Small intestine (tissue), 7 donors: ENCODE measurements around the gene CARMIL3. TPM values are rescaled to one million over a fixed set of nuclear protein-coding genes. Genes with fewer than 3 reads are reported as not detected.

ENCODE experiments used
- DNase-seq, 2 donors: peaks; one replicate each; pipeline versions ENCODE4 v3.0.0 to v3.0.0-alpha.2; 2013
- FAIRE-seq: peaks from 2 replicates; lab custom pipeline; 2012; peaks lifted over from hg19 to GRCh38; lab: Jason Lieb, UNC
- H3K27ac ChIP-seq, 3 donors: one replicate each; pipeline ENCODE4 v1.5.1; 2013; ENCODE audit warnings: low read length in 2 of 3, mild to moderate bottlenecking in 2 of 3, control low read depth in 1 of 3, inconsistent platforms in 1 of 3, low read depth in 1 of 3, moderate library complexity in 1 of 3
- H3K27me3 ChIP-seq, 3 donors: one replicate each; pipeline ENCODE4 v1.6.1; 2013; ENCODE audit warnings: low read length in 3 of 3, inconsistent platforms in 1 of 3; ENCODE audit not compliant: control insufficient read depth in 3 of 3, insufficient read depth in 3 of 3
- H3K36me3 ChIP-seq, 3 donors: one replicate each; pipeline ENCODE4 v1.6.1; 2013; ENCODE audit warnings: low read length in 3 of 3, inconsistent platforms in 1 of 3, low read depth in 1 of 3, mild to moderate bottlenecking in 1 of 3, moderate library complexity in 1 of 3; ENCODE audit not compliant: control insufficient read depth in 3 of 3, insufficient read depth in 2 of 3
- H3K4me1 ChIP-seq, 3 donors: one replicate each; pipeline ENCODE4 v1.6.1; 2013; ENCODE audit warnings: low read length in 2 of 3, inconsistent platforms in 1 of 3, low read depth in 1 of 3, mild to moderate bottlenecking in 1 of 3, moderate library complexity in 1 of 3; ENCODE audit not compliant: control insufficient read depth in 3 of 3, insufficient read depth in 2 of 3
- H3K4me3 ChIP-seq, 3 donors: one replicate each; pipeline ENCODE4 v1.5.1; 2013; ENCODE audit warnings: low read length in 3 of 3, control low read depth in 1 of 3, inconsistent platforms in 1 of 3, low read depth in 1 of 3, mild to moderate bottlenecking in 1 of 3, moderate library complexity in 1 of 3
- H3K9me3 ChIP-seq, 2 donors: one replicate each; pipeline ENCODE4 v1.6.1; 2013; ENCODE audit warnings: low read depth in 1 of 2, low read length in 1 of 2; ENCODE audit not compliant: control insufficient read depth in 2 of 2, insufficient read depth in 1 of 2
- WGBS, 3 donors: extraction: QIAGEN DNeasy Blood & Tissue Kit; methylation state at CpG; one replicate each; pipeline ENCODE4 v1.1.7; 2013; 5-methylcytosine and 5-hydroxymethylcytosine counted together
- polyA plus RNA-seq, 4 donors: library from polyadenylated mRNA; stranded (reverse) in 3 of 4; unstranded in 1 of 4; fragments of 200-250 nt in 3 of 4; fragments of 120-200 nt in 1 of 4; gene quantifications; one replicate each; pipeline versions ENCODE4 v1.2.1 to v1.2.3, GENCODE V29; 2013
- donor health status: healthy with polysubstance abuse.
- donor health status: control.
- donor health status: control.
- donor health status: Bipolar disorder and iron deficiency.
- donor health status: healthy.

The CARMIL3 gene
- polyA plus RNA-seq, 4 donors = 0.81 to 1.4 (median 1.1) TPM

DNA sequence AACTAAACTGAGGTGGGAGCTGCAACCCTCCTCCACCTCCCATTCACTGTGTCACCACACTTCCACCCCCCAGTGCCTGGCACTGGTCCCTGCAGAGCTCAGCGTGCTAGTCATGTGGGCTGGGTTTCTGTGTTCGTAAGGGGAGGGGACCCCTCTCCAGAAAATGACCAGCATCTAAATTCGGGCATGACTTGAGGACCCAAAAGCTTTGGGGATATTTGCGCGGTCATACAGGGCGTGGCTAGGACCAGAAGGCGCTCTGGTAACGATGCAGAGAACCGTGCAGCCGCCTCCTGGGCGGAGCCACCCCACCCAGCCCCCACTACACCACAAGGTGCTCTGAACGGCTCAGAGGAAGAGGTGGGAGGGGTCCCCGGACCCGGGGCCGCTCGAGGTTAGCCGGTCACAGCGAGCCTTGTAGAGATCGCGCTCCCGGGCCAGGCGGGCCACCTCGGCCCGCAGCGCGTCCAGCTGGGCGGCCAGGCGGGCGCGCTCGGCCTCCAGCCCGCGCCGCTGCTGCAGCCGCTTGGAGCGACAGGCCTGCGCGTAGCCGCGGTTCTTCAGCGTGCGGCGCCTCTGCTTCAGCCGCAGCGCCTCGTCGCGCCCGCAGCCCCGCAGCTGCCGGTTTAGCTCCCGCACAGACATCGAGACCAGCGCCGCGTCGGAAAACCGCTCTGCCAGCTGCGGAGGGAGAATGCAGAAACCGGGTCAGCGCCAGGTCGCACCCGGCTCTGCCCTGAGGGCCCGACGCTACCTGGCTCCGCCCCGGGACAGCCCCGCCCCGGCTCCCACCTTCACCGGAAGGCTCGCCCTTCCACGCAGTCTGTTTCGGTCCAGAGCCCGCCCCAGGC is 29.3 kb downstream of the CARMIL3 start:
- Histone ChIP-seq H3K4me3 (peak overlapping the region; percentile 52 to 77 (median 65)), H3K27me3 (no peaks in the 10 kb centered on the region), H3K9me3 (no peaks in the 10 kb centered on the region), H3K4me1 (peaks cover 0 to 16% (median 11%) of the 10 kb centered on the region in 3 donors), H3K36me3 (no peaks in the 10 kb centered on the region), H3K27ac (peak overlapping the region; percentile 76 to 97 (median 89))
- no peak for FAIRE-seq
- 0% methylated on average over 55 to 74 of the region's 74 CpGs for WGBS, 3 donors
- peak; percentile 83 to 89 for DNase-seq

DNA sequence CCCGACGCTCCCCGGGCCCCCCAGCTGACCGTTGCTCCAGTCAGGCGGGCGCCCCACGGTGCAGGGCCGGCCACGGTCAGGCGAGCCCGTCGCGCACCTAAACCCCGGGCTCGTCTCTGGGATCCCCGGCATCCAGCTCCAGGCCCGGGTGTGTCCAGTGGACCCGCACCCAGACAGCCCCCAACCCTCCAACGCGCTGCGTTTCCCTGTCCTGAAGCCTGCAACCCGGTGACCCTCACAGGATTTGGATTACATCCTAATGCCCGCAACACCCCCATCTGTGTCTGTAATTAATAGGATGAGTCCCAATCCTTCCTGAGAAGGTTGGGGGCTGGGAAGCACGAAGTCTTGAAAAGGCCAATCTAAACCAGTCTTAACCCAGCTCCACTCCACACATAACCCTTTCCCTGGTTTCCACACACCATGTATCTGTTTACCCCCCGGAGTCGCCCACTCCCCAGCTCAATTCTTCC is 30.0 kb downstream of the CARMIL3 start:
- H3K9me3 ChIP-seq = no peaks in the 10 kb centered on the region
- no peak for DNase-seq
- H3K4me1 ChIP-seq = peaks cover 0 to 15% (median 9%) of the 10 kb centered on the region in 3 donors
- peak overlapping the region; percentile 65 to 97 (median 76) for H3K27ac ChIP-seq
- FAIRE-seq = no peak
- no peaks in the 10 kb centered on the region for H3K27me3 ChIP-seq
- H3K4me3 ChIP-seq = peak overlapping the region; percentile 52 to 77 (median 65)
- 21 to 27% (median 22%) methylated on average over 17 to 26 of the region's 26 CpGs for WGBS, 3 donors
- H3K36me3 ChIP-seq = no peaks in the 10 kb centered on the region

DNA sequence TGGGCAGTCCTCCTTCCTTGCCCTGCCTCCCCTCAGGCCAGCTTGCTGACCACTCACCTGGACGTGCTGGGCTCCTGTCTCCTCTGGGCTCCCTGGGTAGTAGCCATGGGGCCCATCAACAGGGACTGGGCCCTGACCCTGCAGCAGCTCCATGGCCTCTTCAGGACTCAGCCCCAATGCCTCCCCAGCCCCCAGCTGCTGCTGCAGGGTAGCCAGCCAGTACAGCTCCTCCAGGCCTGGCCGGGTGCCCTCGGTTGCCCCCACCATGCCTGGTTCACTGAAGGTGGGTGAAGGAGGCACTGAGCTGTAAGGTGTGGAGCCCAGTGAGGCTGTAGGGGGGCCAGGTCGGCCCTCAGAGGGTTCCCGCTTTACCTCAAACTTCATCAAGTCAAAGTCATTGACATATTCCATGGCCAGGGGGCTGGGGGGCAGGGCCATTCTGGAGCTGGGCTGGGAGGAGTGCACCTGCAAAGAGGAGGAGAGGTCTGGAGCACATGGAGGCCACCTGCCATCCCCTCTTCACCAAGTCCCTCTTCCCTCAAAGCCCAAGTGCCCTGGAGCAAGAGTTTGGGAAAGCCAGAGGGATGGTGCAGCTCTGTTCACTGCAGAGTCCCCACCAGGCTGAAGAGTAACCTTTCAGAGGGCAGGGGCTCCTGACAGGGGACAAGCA is 30.7 kb downstream of the CARMIL3 start:
- Histone ChIP-seq H3K27me3 (no peaks in the 10 kb centered on the region), H3K9me3 (no peaks in the 10 kb centered on the region), H3K36me3 (no peaks in the 10 kb centered on the region), H3K4me3 (no peak overlapping the region), H3K4me1 (peaks cover 0 to 15% (median 9%) of the 10 kb centered on the region in 3 donors), H3K27ac (no peak overlapping the region)
- 91 to 95% (median 93%) methylated on average over 5 of the region's 5 CpGs for WGBS, 3 donors
- FAIRE-seq (no peak), DNase-seq (no peak)

DNA sequence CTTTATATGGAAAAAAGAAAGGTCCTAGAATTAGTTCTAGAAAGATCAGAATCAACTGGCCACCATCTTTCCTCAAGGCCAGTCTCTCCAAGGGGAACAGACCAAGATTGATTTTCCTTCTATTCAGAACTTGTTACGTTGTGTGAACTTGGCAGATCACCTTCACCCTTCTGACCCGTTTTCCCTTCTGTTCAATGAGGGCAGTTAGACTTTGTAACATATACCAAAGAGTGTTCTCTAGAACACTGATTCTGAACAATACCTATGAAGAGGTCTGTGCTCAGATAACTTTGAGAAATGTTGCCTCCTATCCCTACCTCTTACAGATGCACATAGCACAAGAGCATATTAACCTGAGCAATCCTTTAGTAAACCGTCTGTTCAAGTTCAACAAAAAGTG is 31.7 kb downstream of the CARMIL3 start:
- Histone ChIP-seq H3K9me3 (no peaks in the 10 kb centered on the region), H3K27ac (no peak overlapping the region), H3K27me3 (no peaks in the 10 kb centered on the region), H3K4me3 (no peak overlapping the region), H3K36me3 (peaks cover 0 to 3% (median 0%) of the 10 kb centered on the region in 3 donors), H3K4me1 (peaks cover 0 to 15% (median 9%) of the 10 kb centered on the region in 3 donors)
- FAIRE-seq = no peak
- DNase-seq = peak in 1 of 2 donors; percentile 39
- 44 to 80% (median 59%) methylated on average over 3 of the region's 3 CpGs for WGBS, 3 donors

DNA sequence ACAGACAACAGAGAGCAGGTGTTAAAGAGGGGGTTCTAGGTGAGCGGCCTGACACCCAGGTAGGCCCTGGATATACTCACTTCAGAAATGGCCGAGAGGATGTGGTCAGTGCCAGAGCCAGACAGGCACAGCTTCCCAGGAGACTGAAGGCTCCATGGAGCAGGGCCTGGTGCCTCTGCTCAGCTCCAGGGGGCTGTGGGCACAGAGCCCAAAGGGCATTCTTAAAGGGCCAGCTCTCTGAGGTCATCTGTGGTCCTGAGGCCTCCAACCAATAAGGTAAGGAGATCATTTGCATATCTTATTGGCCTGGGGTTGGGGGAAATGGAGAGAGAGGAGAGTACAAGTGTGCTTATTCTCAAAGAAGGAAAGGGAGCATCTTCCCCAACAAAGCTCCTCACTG is 32.6 kb downstream of the CARMIL3 start:
- FAIRE-seq (no peak), DNase-seq (no peak)
- no peaks in the 10 kb centered on the region for H3K27me3 ChIP-seq
- H3K4me3 ChIP-seq = no peak overlapping the region
- H3K36me3 ChIP-seq = peaks cover 0 to 3% (median 0%) of the 10 kb centered on the region in 3 donors
- H3K27ac ChIP-seq = no peak overlapping the region
- H3K9me3 ChIP-seq = no peaks in the 10 kb centered on the region
- 93 to 97% (median 97%) methylated on average over 2 of the region's 2 CpGs for whole genome bisulfite sequencing, 3 donors
- peaks cover 0 to 15% (median 9%) of the 10 kb centered on the region in 3 donors for H3K4me1 ChIP-seq

DNA sequence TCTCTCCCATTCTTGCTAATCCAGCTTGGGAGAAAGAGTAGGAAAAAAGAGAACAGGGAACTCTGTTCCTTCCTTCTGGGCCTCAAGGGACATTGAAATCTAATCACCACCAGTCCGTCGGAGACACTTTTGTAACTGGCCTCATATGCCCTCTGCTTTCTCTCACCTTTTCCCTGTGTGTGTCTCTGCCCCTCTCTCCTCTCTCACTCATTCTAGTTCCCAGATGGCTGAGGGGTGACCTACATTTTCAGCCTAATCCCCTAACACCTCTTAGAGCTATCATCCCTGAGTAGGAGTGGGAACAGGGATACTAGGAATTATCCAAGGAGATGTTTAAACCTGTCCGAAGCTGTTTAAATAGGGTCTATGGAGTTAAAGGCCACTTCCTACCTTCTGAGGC is 33.4 kb downstream of the CARMIL3 start:
- Histone ChIP-seq H3K4me3 (no peak overlapping the region), H3K36me3 (peaks cover 0 to 3% (median 0%) of the 10 kb centered on the region in 3 donors), H3K27me3 (no peaks in the 10 kb centered on the region), H3K9me3 (no peaks in the 10 kb centered on the region), H3K27ac (no peak overlapping the region), H3K4me1 (peaks cover 0 to 15% (median 9%) of the 10 kb centered on the region in 3 donors)
- no peak for FAIRE-seq
- WGBS, 3 donors = 91 to 100% (median 98%) methylated on average over 3 of the region's 3 CpGs
- no peak for DNase-seq

DNA sequence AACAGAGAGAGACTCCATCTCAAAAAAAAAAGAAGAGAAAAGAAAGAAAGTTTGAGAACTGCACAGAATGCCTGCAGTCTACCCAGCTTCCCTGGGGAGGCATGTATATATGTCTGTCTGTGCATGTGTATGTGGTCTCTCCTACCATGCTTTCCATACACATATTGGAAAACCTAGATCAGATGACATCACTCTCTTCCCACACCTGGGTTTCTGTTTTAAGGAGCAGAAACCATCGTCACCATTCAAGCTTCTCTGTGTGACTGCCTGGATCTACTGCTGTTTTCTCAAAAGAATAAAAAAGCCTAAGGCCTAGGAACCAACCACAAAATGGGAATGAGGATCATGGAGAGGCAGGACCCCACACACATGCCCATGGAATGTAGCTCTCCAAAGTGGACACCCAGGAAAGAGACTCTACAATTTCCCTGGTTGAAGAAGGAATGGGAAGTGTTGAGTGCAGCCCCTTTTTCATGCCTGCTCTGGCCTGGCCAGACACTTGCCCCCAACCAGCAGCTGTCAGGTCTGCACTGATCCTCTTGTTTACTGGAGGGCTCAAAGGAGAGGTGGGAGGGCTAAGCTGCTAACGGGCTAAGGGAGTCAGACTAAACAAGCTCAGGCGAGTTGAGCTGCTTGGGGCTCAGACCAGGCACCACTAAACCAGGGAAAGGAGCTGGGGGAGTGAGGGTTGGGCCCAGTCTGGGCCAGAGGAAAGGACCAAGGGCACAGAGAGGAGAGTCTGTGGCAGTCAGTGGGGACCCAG is 34.6 kb downstream of the CARMIL3 start:
- DNase-seq (no peak), FAIRE-seq (no peak)
- WGBS, 3 donors = 75 to 89% (median 85%) methylated on average over 3 of the region's 3 CpGs
- Histone ChIP-seq H3K36me3 (peaks cover 0 to 3% (median 0%) of the 10 kb centered on the region in 3 donors), H3K4me1 (peaks cover 0 to 17% (median 6%) of the 10 kb centered on the region in 3 donors), H3K4me3 (no peak overlapping the region), H3K27me3 (no peaks in the 10 kb centered on the region), H3K27ac (no peak overlapping the region), H3K9me3 (no peaks in the 10 kb centered on the region)

DNA sequence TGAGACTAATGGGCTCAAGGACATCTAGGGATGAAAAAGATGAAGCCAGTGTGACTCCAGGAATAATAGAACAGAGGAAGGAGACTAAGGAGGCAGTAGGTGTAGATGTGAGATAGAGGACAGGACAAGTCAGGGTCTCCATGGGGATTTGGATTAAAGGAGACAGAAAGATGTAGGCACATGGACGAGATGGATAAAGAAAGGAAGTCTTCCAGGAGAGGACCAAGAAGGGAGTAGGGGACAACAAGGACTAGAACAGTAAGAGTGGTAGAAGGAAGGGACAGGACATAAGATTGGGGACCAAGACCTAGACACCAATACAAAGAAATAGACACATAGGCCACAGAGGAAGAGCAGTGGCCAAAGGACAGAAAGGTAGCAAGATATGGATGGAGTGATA is 35.2 kb downstream of the CARMIL3 start:
- H3K27me3 ChIP-seq = no peaks in the 10 kb centered on the region
- no peaks in the 10 kb centered on the region for H3K9me3 ChIP-seq
- DNase-seq (no peak), FAIRE-seq (no peak)
- H3K4me1 ChIP-seq = peaks cover 0 to 20% (median 5%) of the 10 kb centered on the region in 3 donors
- peaks cover 0 to 3% (median 0%) of the 10 kb centered on the region in 3 donors for H3K36me3 ChIP-seq
- no peak overlapping the region for H3K27ac ChIP-seq
- WGBS, 3 donors = 88 to 91% (median 90%) methylated on average over 1 of the region's 1 CpG
- no peak overlapping the region for H3K4me3 ChIP-seq
